HepG2 (cell line): ENCODE measurements around the gene SPDYE4. TPM values are rescaled to one million over a fixed set of nuclear protein-coding genes. Genes with fewer than 3 reads are reported as not detected.

Experiments
- ATAD3A ChIP-seq: sonication (generic); formaldehyde crosslinking; IDR thresholded peaks from 2 replicates; pipeline ENCODE4 v1.4.0; 2020; ENCODE audit warnings: missing genetic modification reagents
- CBFB ChIP-seq: sonication (generic); formaldehyde crosslinking; IDR thresholded peaks from 2 replicates; pipeline ENCODE4 v1.4.0; 2020; ENCODE audit warnings: missing genetic modification reagents
- FOXK1 ChIP-seq: sonication (generic); formaldehyde crosslinking; IDR thresholded peaks from 2 replicates; pipeline ENCODE4 v1.4.0; 2020; ENCODE audit warnings: low read depth, missing genetic modification reagents, borderline replicate concordance
- KLF13 ChIP-seq: sonication (generic); formaldehyde crosslinking; IDR thresholded peaks from 2 replicates; pipeline ENCODE4 v1.4.0; 2020; ENCODE audit warnings: mild to moderate bottlenecking, missing genetic modification reagents
- NCOA2 ChIP-seq: sonication (generic); formaldehyde crosslinking; IDR thresholded peaks from 2 replicates; pipeline ENCODE4 v1.8.0; 2022; ENCODE audit warnings: inconsistent platforms
- PRMT3 ChIP-seq: sonication (generic); formaldehyde crosslinking; IDR thresholded peaks from 2 replicates; pipeline ENCODE4 v1.8.1; 2022; ENCODE audit warnings: low read depth, mild to moderate bottlenecking, moderate library complexity, missing genetic modification reagents, borderline replicate concordance
- RCOR2 ChIP-seq: IDR thresholded peaks from 2 replicates; pipeline ENCODE4 v1.6.1; 2016; ENCODE audit warnings: missing biosample characterization, missing genetic modification reagents
- U2AF2 ChIP-seq: fragments of 200-400 bp; formaldehyde crosslinking; IDR thresholded peaks from 2 replicates; pipeline ENCODE4 v1.6.1; 2017; ENCODE audit warnings: low read depth, mild to moderate bottlenecking, low read length
- USF2 ChIP-seq, 2 experiments: sonication (generic) in 1 of 2; formaldehyde crosslinking in 1 of 2; IDR thresholded peaks; 2 replicates each; pipeline versions ENCODE4 v1.5.1 to v1.6.1; 2011 to 2020; ENCODE audit warnings: borderline replicate concordance in 1 of 2, low read depth in 1 of 2, low read length in 1 of 2, mild to moderate bottlenecking in 1 of 2, missing genetic modification reagents in 1 of 2, moderate library complexity in 1 of 2
- ZBTB26 ChIP-seq: IDR thresholded peaks from 2 replicates; pipeline ENCODE4 v1.6.1; 2016; ENCODE audit warnings: missing compliant biosample characterization, missing genetic modification reagents, borderline replicate concordance
- ZNF142 ChIP-seq: sonication (generic); formaldehyde crosslinking; IDR thresholded peaks from 2 replicates; pipeline ENCODE4 v1.4.0; 2020; ENCODE audit warnings: missing genetic modification reagents
- ZNF232 ChIP-seq: sonication (generic); formaldehyde crosslinking; IDR thresholded peaks from 2 replicates; pipeline ENCODE4 v1.4.0; 2020; ENCODE audit warnings: missing genetic modification reagents, borderline replicate concordance
- ZNF276 ChIP-seq: sonication (generic); formaldehyde crosslinking; IDR thresholded peaks from 2 replicates; pipeline ENCODE4 v1.4.0; 2020; ENCODE audit warnings: mild to moderate bottlenecking, low read depth, missing genetic modification reagents
- ZNF33B ChIP-seq: sonication (generic); formaldehyde crosslinking; IDR thresholded peaks from 2 replicates; pipeline ENCODE4 v1.5.1; 2020; ENCODE audit warnings: mild to moderate bottlenecking, missing genetic modification reagents
- ZNF44 ChIP-seq: sonication (generic); formaldehyde crosslinking; IDR thresholded peaks from 2 replicates; pipeline ENCODE4 v1.5.1; 2020; ENCODE audit warnings: mild to moderate bottlenecking, missing genetic modification reagents
- ZNF619 ChIP-seq: sonication (generic); formaldehyde crosslinking; IDR thresholded peaks from 2 replicates; pipeline ENCODE4 v1.4.0; 2020; ENCODE audit warnings: mild to moderate bottlenecking, missing genetic modification reagents
- ZSCAN20 ChIP-seq: sonication (generic); formaldehyde crosslinking; IDR thresholded peaks from 2 replicates; pipeline ENCODE4 v1.4.0; 2020; ENCODE audit warnings: missing genetic modification reagents, mild to moderate bottlenecking, borderline replicate concordance
- polyA plus RNA-seq, 8 experiments: library from polyadenylated mRNA; depleted of rRNA in 3 of 8; stranded (reverse) in 7 of 8; unstranded in 1 of 8; fragments of >200 nt; fragmentation: Illumina TruSeq in 4 of 8; extraction: Trizol in 4 of 8; gene quantifications; 2 replicates each; pipeline versions ENCODE4 v1.2.1 to v1.2.3, GENCODE V29; 2011 to 2016; ENCODE audit warnings: low read depth in 4 of 8, missing spikeins in 1 of 8, mixed read lengths in 1 of 8; ENCODE audit not compliant: insufficient read depth in 1 of 8
- total RNA-seq, 5 experiments: library from RNA; depleted of rRNA; stranded (reverse); fragments of >200 nt; fragmentation: Illumina TruSeq; extraction: Trizol; gene quantifications; 2 replicates each; pipeline ENCODE4 v1.2.3, GENCODE V29; 2016; ENCODE audit warnings: low read depth in 1 of 5

Gene SPDYE4
- total and polyA plus RNA-seq, 2 of the 13 experiments (the other 11 are each of a cell fraction or from before 2014, with no cell fraction given), result not detected

- no peak for TF ChIP-seq CBFB
- TF ChIP-seq USF2 (IDR thresholded peaks at IDR 0.05; ENCODE audit: low read depth, low read length), result no peak
- TF ChIP-seq USF2 (CRISPR knock-in tag; IDR thresholded peaks at IDR 0.05; ENCODE audit: borderline replicate concordance), result no peak
- TF ChIP-seq ZNF276, result 0 out of 2 replicates have a peak, but pooled peaks have one; percentile 60
- no peak for TF ChIP-seq ZNF142 (CRISPR knock-in tag)
- TF ChIP-seq ZSCAN20, result no peak
- TF ChIP-seq ZNF619 (CRISPR knock-in tag), result no peak
- no peak for TF ChIP-seq FOXK1
- TF ChIP-seq U2AF2, result no peak
- TF ChIP-seq ZNF33B (CRISPR knock-in tag), result no peak
- no peak for TF ChIP-seq PRMT3
- no peak for TF ChIP-seq ATAD3A (CRISPR knock-in tag)
- no peak for TF ChIP-seq ZNF232 (CRISPR knock-in tag)
- no peak for TF ChIP-seq ZNF44 (CRISPR knock-in tag)
- no peak for TF ChIP-seq NCOA2 (CRISPR knock-in tag)
- no peak for TF ChIP-seq KLF13 (CRISPR knock-in tag)
- TF ChIP-seq ZBTB26, result no peak
- peak; percentile 29; the same call in 1 of the 2 replicates for TF ChIP-seq RCOR2 (CRISPR knock-in tag)
Observed at GRCh38 chr17:8745586-8746500, 12.5 kb downstream of the SPDYE4 start (continued).
